BJ (cell line): Measurements from ENCODE around the gene ELFN1. TPM values are rescaled to one million over a fixed set of nuclear protein-coding genes. Genes with fewer than 3 reads are reported as not detected.

Source experiments
- CTCF ChIA-PET: fragments of 350-600 bp; formaldehyde crosslinking; extraction: SDS; loops from one replicate; lab custom pipeline; 2021; ENCODE audit warnings: antibody characterized with exemption, inconsistent platforms; lab: Yijun Ruan, JAX
- POLR2A ChIA-PET: fragments of 300-600 bp; sonication (Branson Sonifier 250); formaldehyde crosslinking; extraction: SDS; loops from one replicate; lab custom pipeline; 2021; ENCODE audit warnings: antibody characterized with exemption; lab: Charles Lee
- DNase-seq: peaks from one replicate; pipeline ENCODE4 v3.0.0-alpha.2; 2011; ENCODE audit warnings: low read depth
- H3K27me3 ChIP-seq: 2 replicates; pipeline ENCODE4 v1.6.0; 2011; ENCODE audit warnings: low read length; ENCODE audit not compliant: control insufficient read depth, insufficient read depth
- H3K36me3 ChIP-seq: 2 replicates; pipeline ENCODE4 v1.5.1; 2011; ENCODE audit warnings: low read length; ENCODE audit not compliant: control insufficient read depth, insufficient read depth
- H3K4me3 ChIP-seq: 2 replicates; pipeline ENCODE4 v1.5.1; 2011; ENCODE audit warnings: low read depth, mild to moderate bottlenecking, control low read depth, low read length
- CTCF ChIP-seq: IDR thresholded peaks from 2 replicates; pipeline ENCODE4 v1.5.1; 2011; ENCODE audit warnings: low read depth, mild to moderate bottlenecking, control low read depth, inconsistent platforms, low read length, moderate library complexity; ENCODE audit not compliant: insufficient read depth
- polyA plus RNA-seq: library from polyadenylated mRNA; depleted of rRNA; stranded (reverse); fragments of >200 nt; gene quantifications from 2 replicates; pipeline ENCODE4 v1.2.3, GENCODE V29; 2011

ELFN1 gene
- polyA plus RNA-seq, 1 experiment, result 1.7 TPM

- CTCF ChIA-PET, result interaction anchor here (0.7 to 1.3 kb wide), 4 partner anchors 8 to 509 kb away, joined by 3 to 4 read pairs (median 3); no protein-coding TSS in a partner anchor
- H3K36me3 ChIP-seq, result no peaks in the 10 kb centered on the region
- POLR2A ChIA-PET, result no interaction called here
- H3K27me3 ChIP-seq, result no peaks in the 10 kb centered on the region; the same call in 1 of the 2 replicates
- H3K4me3 ChIP-seq, result no peak overlapping the region
- no peak for TF ChIP-seq CTCF
- DNase-seq, result no peak
Observed at GRCh38 chr7:1700536-1701333, 30.7 kb downstream of the ELFN1 start.

GRCh38 chr7:1702652-1703051 lies 32.6 kb downstream of the ELFN1 start:
- Histone ChIP-seq H3K36me3 (no peaks in the 10 kb centered on the region), H3K27me3 (no peaks in the 10 kb centered on the region), H3K4me3 (no peak overlapping the region)
- no peak for DNase-seq
- POLR2A ChIA-PET, result no interaction called here
- TF ChIP-seq CTCF, result no peak
- CTCF ChIA-PET, result no interaction called here

DNA sequence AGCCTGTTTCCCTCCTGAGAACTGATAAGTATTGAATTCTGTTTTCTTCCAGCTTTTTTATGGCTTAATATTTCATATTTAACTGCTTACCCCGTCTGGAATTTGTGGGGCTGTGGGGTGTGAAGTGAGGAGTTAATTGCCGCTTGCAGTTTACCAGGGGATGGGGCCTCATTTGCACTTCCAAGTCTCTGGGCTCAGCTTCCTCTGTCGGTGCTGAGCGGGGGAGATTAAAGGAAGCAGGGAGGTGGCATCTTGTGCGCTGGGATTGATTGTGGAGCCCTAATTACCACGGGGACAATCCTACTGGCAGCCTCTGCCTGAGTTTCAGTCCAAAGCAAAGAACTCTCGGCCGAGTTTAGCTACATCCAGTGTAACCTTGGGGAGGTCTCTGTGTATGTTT lies 33.4 kb downstream of the ELFN1 start:
- no peak for DNase-seq
- CTCF ChIA-PET, result interaction anchor here (0.6 kb wide), 1 partner anchor 11 kb away, joined by 3 read pairs; no protein-coding TSS in a partner anchor
- Histone ChIP-seq H3K27me3 (no peaks in the 10 kb centered on the region), H3K4me3 (no peak overlapping the region), H3K36me3 (no peaks in the 10 kb centered on the region)
- POLR2A ChIA-PET, result no interaction called here
- TF ChIP-seq CTCF, result no peak

- CTCF ChIA-PET, result interaction anchor here (0.6 kb wide), 1 partner anchor 12 kb away, joined by 3 read pairs; no protein-coding TSS in a partner anchor
- no peak for TF ChIP-seq CTCF
- POLR2A ChIA-PET, result no interaction called here
- no peaks in the 10 kb centered on the region for H3K36me3 ChIP-seq
- H3K4me3 ChIP-seq, result no peak overlapping the region
- DNase-seq, result no peak
- H3K27me3 ChIP-seq, result no peaks in the 10 kb centered on the region
Observed at GRCh38 chr7:1703871-1704810, 34.1 kb downstream of the ELFN1 start.
